ENCODE data around the gene FBXW11.

The FBXW11 gene

DNA sequence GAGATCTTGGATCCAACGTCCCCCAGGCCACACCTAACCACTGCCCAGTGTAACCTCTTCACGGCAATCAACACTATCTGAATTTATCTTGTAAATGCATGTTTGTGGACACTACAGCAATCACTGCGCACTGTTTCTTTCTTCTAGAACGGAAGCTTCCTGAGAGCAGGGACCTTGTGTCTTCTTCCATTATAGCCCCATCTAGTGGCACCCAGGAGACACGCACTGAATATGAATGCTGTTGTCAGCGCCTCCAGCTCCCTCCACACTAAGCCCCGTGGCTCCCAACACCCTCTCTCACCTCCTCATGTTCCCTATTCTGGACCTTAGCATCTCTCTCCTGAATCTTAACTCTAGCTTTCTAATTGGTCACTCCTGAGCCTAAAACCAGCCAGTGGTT is 148.1 kb downstream of the FBXW11 start:
- DNase-seq: no peak

DNA sequence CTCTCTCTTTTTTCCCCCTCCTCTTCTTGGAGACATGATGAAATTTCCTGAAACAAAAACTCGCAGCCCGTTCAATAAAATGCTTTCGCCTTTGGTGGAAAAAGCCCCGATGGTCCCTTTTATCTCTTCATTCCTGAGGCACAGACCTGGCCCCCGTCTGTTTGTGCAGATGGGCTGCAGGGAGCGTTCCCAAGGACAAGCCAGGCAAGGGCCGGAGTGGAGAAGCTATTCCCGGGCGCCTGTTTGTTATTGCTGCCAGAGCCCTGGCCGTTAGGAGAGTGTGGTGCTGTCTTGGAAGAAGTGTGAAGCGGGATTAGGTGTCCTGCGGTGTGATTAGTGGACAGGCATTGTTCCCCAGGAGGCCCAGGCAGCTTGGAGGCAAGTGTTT is 149.0 kb downstream of the FBXW11 start:
- no peak for DNase-seq

DNA sequence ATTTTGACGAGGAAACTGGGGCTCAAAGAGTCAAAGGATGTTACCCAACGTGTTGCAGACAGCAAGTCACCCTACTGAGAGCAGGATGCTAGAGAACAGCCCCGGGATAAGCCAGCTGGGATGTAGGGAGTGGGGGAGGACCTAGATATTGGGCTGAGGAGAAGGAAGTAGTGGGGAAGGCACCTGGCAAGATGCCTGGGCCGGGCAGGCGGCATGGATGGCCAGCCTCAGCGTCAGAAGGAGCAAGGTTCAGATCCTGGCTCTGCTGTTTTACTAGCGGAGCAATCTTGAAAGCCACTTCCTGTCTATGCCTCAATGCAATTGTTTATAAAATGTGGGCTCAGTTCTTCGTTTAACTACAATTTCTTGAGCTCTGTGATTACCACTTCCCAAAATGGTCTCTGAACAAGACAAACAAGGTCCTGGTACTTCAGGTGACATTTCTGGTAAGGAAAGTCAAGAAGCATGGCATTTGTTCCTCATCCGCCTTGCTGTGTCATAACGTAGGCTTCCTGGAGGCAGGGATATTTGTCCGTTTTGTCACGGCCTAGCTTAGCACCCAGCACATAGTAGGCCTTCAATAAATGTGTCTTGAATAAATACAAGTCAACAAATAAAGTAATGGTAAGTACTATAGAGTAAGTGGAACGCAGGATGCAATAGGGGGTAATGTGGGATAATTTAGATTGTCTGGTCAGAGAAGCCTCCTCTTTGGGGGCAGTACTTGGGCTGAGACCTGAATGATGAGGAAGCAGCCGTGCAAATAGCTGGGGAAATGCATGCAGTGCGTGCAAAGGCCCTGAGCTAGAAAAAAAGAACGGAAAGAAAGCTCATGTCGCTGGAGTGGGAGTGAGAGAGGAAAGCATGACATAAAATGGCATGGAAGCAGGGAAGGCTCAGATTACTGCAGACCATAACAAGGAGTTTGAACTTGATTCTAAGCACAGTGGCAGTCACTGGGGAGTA is 150.4 kb downstream of the FBXW11 start:
- DNase-seq: no peak

DNA sequence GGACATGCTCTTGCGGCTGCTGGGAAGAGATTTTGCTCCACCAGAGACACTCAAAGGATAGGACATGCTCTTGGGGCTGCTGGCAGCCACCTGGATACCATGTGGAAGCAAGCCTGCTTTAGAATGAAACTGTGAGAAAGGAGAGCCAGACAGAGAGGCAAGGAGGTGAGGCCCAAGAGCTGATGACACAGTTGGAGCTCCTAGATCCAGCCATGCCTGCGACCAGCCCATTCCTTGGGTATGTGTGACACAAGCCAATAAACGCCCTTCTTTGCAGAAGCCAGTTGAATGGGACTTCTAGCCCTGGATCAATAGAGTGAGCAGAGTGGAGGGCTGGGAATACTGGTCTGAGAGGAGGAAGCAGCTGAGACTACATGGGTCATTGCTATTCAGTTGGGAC is 151.2 kb downstream of the FBXW11 start:
- DNase-seq: no peak

DNA sequence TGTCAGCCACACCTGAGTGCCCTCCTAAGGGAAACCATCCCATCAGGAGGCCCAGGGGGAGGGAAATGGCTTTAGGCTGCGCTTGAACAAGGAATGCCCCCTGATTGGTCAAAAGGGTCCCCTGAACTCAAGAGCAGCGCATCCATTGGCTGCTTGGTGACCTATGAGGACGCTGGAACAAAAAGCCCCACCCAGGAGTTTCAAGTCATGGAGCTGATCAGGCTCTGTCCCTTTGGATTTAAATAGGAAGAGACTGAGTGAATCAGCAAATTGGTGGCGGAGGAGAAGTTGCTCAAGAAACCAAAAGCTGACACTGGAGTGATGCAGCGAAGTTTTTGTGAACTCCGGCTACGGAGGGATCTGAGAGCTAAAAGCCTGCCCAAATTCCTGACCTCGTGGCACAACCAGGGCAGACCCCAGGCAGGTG is 154.2 kb downstream of the FBXW11 start:
- no peak for DNase-seq

DNA sequence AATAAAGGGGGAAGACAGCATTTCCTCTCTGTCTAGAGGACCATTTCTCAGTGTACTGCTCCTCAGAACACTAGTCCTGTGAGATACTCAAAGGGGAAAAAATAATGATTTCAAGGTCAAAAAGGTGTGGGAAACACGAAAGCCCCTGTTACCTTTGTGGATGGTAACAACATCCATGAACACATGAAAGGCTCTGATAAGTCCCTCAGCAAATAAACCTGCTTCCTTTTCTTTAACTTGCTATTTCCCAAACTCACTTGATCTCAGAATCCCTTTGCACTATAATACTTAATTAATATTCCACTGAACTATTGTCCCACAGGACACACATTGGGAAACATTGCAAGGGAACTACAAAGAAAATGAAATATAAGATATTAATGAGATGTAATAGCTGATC is 155.2 kb downstream of the FBXW11 start:
- no peak for DNase-seq

DNA sequence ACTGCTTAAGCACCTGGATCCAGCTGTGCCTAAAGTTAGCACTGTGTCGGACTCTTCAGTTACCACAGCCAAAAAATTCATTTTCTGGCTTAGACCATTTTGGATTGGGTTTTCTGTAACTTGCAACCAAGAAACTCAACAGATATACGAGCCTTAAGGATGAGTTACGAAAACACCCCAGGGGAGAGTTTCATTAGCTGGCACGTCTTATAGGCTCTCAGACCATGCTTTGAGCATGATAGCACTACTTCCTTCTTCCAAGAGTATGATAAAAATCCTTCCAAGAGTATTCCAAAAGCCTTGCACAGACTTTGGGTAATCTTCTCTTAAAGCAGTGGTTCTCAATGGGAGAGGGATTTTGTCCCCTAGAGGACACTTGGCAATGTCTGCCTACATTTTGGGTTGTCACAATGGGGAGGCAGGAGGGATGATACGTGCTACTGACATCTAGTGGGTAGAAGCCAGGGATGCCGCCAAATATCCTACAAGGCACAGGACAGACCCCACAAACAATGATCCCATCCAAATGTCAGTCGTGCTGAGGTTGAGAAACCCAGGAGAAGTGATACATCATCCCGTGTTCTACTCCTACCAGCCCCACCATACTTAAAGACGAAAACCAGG is 156.0 kb downstream of the FBXW11 start:
- no peak for DNase-seq

DNA sequence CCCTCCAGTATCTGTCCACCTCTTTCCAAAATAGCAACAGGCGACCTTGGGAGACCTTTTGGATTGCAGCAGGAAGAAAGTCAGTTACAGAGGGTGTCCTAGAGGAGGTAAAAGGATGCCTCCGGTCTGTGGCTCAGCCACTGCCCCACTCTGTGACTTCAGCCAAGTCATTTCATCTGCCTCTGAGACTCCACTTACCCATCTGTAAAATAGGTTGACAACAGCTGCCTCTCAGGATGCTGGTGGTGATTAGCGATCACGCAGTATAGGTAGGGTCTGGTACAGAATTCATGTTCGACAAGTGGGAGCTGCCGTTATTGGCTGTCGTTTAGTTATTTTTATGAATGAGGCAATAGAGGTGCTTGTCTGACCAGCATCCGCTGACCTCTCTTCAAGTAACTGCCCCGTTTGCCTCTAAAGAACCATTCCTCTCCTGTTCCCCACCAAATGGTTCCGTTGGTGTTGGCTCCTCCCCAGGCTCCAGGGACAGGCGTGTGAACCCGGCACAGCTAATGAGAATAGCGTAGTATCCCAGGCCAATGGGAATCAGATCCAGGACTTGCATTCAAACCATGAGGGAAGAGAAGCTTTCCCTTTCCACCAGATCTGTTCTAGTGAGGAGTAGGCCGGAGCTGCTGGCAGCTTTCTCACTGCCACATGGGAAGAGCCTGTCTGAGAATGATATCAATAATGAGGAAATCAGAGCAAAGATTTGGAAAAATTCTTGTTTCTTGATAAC is 156.7 kb downstream of the FBXW11 start:
- DNase-seq: no peak

DNA sequence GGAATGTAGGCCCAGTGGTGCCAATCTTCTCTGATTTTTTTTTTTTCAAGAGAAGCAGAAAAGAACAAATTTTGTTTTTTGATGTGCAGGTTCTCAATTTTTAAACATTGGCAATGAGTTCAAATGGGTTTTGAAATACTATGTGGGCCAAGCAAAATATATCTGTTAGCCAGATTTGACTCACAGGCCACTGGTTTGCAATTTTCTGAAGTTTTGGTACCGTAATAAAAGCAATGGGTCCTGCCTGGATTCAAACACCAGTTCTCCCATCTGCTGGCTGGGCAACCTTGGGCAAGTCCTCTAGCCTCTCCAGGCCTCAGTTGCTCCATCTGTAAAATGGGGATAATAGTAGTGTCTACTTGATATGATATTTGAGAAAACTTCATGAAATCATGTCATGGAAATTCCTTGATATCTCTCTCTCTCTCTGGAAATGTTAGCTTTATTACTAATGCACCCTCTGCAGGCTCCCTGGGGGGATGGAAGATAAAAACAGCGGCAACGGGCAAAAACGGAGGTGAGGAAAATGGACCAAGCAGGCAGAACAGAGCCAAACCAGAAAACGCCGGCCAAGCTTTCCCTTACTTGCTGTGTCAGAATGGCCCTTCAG is 157.4 kb downstream of the FBXW11 start:
- DNase-seq: no peak

DNA sequence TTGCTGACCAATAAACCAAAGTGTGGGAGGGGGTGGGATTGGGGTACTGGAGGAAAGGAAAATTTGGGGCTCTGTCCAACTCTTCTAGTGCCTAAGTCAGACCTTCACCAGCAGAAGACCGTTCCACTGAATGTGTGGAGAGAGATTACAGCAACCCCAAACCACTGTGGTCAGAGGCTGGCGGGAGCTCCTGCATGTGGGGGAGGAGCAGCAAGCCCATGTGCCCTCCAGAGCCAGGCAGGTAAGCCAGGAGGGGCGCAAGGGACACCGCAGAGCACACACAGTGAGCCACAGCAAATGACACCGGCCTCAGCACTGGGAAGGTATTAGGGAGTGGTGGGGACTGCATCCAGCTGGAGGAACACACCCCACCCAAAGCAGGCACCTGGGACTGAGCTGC is 158.0 kb downstream of the FBXW11 start:
- no peak for DNase-seq

DNA sequence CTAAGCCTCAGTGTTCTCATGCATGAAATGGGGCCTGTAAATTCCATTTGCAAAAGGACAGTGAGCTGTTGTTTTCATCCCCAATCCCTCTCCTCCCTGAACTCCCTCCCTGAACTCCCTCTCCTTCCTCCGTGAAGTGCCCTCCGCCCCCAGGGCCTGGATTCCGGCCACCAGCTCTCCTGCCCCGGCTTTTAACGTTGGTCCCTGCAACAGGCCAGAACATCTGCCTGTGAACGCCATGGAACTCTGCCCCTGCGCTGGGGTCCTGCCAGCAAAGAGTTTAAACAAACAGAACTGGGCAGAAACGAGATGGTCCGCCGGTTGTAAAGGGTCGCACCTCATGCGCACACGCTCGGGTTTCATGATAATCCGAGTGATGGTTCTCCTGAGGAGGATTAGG is 158.4 kb downstream of the FBXW11 start:
- DNase-seq: no peak

DNA sequence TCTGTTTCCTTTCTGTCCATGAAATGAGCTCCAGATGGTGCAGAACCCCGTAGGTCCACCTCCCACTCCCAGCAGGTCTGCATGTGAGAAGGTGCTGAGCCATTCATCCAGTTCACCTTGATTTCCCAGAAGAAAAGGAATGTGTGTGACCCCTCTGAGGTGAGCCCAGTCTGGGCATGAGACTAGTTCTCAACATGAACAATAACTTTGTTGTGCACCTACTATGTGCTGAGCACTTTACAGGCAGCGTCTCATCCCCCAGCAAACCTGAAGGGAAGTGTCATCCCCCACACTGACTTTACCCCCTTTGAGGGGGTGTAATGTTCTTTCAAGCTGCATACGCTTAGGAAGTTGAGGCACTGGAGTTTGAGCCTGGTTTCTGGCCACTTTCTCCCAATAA is 159.4 kb downstream of the FBXW11 start:
- no peak for DNase-seq

DNA sequence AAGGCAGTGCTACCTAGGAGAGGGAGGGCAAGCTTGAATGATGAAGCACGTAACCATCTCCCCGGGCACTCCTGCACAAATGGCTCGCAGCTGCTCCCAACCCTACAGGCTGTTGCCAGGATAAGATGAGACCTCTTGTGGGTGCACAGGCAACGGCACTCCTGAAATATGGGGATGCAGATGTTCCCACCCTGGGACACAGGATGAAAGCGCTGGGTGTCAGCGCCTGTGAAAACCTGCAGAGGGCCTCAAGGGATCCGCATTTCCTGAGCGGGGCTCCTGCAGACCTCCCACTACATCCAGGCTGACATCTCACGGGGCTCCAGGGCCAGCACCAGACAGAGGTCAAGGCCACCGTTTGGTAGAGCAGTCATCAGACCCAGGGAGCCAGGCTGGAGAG is 160.1 kb downstream of the FBXW11 start:
- DNase-seq: no peak

DNA sequence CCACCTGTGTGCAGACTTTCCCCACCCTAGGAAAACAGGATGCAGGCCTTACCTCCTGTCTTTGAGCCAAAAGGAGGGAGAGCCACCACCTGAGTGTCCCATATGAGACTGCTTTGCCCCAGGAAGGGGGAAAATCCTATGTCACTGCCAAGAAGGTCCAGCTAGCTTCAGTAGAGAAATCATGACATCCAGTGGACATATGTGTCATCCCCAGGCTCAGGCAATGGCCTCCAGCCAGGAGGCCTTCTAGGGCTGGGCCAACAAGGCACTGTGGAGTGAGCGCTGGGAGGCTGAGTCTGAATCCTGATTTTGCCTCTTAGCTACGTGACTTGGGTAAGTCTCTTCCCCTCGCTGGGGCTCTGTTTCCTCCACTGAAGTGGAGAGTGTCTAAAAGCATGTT is 160.6 kb downstream of the FBXW11 start:
- no peak for DNase-seq

DNA sequence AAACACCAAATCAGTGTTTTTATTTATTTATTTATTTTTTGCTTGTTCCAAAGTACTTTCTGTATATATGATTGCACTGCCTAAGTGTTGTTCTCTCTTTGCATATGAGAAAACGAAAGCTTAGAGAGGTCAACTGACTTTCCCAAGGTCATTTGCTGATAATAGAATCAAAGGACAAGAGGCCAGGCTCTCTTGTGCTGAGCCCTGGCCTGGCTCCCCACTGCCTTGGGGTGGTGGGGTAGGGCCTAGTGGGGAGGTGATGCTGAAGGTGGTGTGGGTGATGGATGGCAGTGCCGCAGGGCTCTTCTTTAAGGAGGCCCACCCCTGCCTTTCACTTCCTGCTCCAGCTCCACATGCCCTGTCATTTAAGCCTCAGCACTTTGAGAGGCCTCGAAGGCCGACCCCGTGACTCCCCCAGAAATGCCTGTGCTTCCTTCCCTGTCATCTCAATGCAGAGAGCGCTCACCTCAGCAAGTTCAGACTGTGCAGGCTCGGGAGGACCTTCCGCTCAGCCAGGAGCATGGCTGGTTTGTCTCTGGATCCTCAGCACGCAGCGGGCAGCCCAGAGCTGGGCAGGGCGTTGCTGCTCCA is 161.3 kb downstream of the FBXW11 start:
- DNase-seq: no peak

DNA sequence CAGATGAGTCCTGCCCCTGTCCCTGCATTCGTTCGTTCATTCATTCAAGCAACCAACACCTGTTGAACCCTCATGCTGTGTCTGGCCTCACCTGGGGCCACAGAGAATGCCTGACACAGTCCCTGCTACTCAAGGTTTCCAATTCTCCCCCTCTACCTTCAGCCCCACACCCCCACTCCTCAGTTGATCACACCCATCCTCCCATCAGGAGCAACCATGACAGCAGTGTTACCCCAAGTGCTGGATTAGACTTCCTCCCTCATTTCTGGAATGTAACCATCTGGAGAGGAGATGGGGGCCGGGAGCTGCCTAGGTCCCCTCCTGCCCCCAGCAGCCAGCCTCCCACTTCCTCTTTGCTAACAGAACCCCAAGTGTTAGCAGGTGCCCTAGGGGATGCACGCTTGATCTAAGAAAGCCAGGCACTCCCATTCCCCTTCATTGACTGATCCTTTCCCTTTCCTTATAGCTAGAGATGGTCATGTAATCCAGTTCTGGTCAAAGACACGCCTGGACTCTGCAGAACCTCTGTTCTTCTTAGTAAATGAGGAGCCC is 163.6 kb downstream of the FBXW11 start:
- DNase-seq: no peak

DNA sequence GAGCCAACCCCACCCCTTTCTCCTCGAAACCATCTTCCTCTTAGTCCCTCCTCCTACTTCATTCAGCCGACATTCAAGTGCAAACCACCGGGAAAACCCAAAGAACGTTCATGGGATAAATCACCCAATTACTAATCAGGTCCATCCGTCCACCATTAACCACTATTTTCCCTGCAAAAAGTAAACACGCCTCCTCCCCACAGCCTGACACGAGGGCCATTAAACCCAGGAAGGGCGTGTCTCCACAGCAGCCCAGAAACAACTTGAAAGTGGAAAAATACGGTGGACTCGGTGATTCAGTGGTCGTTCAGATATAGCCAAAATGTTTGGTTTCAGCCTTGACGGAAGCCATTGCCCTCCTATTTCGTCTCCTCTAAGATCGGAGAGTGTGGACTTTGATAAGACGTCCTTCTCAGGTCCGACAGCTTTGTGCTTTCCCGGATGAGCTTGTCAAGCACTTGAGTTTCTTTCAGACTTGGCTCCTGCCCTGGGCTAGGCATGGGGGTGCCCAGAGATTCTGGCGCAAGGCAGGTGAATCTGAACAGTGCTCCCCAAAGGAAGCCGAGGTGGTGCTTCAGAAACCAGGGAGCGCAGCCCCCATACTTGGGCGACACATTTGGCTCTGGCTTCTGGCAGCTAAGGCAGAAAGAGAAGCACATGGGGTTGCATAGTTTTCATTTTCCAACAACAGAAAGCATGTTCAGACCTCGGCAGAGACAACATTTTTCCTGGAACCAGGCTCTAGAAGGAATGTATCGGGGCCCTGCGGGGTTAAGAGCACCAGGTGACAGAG is 164.3 kb downstream of the FBXW11 start:
- no peak for DNase-seq

DNA sequence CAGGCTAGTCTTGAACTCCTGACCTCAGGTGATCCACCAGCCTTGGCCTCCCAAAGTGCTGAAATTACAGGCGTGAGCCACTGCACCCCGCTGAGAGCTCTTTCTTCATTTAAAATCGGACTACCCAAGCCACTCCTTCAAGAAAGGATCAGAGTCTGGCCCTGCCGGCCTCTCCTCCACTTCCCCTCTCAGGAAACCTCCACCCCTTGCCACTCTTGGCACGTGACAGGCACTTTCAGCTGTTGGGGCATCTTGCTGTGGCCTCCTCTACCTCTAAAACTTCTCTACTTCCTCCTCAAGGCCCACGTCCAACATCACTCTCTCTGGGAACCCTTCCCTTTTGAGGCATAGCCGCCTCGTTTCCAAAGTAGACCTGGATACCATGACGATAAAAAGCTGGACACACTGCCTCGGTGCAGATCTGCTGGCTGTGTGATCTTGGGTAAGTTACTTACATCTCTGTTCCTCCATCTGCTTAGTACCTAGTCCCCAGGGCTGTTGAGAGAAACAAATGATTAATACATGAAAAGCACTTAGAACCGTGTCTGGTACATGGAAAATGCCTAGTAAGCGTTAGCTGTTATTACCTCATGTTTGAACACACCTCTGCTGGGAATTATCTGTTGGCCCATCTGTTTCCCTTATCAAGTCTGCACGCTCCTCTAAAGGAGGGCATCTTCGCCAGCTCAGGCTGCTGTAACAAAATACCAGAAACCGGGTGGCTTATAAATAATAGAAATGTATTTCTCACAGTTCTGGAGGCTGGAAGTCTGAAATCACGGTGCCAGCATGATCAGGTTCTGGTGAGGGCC is 165.5 kb downstream of the FBXW11 start:
- no peak for DNase-seq

DNA sequence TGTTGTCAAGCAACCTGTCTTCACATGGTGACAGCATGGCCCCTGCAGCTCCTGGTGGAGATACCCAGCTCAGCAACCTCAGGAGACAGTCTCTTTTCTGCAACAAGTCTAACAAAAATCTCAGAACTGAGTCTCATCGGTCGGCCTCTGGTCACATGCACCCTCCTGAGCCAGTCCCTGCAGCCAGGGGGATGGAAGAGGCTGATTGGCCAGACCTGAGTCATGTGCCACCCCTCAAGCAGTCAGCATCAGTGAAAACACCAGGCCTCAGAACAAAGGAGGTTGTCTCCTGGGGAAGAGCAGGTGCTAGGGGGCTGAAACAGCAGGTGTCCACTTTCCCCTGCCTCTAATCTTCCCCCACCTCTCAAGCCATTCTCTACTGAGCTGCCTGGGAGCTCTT is 166.4 kb downstream of the FBXW11 start:
- no peak for DNase-seq

DNA sequence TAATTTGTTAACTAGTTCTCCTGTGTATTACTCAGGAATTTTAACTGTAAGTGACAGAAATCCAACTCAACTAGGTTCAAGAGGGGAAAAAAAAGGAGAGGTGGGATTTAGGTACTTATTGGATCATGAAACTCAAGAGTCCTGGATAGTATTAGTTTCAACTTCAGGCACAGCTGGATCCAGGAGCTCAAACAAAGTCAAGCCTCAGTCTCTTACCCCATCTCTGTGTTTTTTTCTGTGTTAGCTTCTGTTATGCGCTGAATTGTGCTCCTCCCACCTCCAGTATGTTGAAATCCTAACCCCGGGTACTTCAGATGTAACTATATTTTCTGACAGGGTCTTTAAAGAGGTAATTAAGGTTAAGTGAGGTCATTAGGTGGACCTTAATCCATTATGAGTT is 167.3 kb downstream of the FBXW11 start:
- no peak for DNase-seq

DNA sequence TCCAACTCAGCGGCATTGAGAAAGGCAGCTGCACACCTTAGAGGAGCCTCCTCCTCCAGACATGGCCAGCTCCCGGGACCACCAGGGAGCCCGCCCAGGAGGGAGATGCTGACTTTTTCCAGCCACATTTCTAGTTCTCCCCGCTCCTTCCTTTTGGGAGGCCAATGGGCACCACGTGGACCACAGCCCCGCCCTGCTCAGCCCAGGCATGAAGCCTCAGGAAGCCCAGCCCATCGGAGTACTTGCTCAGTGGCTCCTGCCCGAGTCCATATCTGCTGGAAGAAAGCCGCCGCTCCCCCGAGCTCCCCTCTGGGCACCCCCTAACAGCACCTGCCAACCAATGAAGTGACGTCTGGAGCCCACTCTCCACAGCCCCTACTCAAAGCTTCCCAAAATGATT is 168.4 kb downstream of the FBXW11 start:
- DNase-seq: no peak

All from stimulated activated CD4-positive, alpha-beta T cell treated with anti-CD3 and anti-CD28 coated beads, Interleukin-2, amount 100 ng/mL, for 48 hours (primary cell).